Midbrain (tissue), 1 donor: ENCODE results near the gene HERC2.
A peak's percentile ranks its signal among the peaks of the same experiment; 100 is the strongest.
"Not testable (repeated sequence)": the region's sequence is repeated elsewhere in the genome, so short reads cannot be mapped to it uniquely, and the experiment has no call there.

Experiments used
- DNase-seq: peaks from one replicate; lab custom pipeline; 2025; lab: John Stamatoyannopoulos, UW

The HERC2 gene

GRCh38 chr15:28221696-28222095 lies 100.3 kb downstream of the HERC2 start:
- DNase-seq: not testable (repeated sequence)

- no peak for DNase-seq
These were observed 102.9 kb downstream of the HERC2 start for GRCh38 chr15:28219116-28219515.

- DNase-seq: not testable (repeated sequence)
These were observed 104.9 kb downstream of the HERC2 start for GRCh38 chr15:28216946-28217546.

GRCh38 chr15:28215521-28215920 lies 106.5 kb downstream of the HERC2 start:
- DNase-seq: not testable (repeated sequence)

- DNase-seq: not testable (repeated sequence)
These were observed 107.8 kb downstream of the HERC2 start for GRCh38 chr15:28214006-28214790.

- DNase-seq: not testable (repeated sequence)
These were observed 108.6 kb downstream of the HERC2 start for GRCh38 chr15:28213393-28213792.

- no peak for DNase-seq
These were observed 113.4 kb downstream of the HERC2 start for GRCh38 chr15:28208583-28208982.

- DNase-seq: not testable (repeated sequence)
These were observed 116.3 kb downstream of the HERC2 start for GRCh38 chr15:28205640-28206039.

- DNase-seq: not testable (repeated sequence)
These were observed 118.7 kb downstream of the HERC2 start for GRCh38 chr15:28203055-28203828.

- DNase-seq: not testable (repeated sequence)
These were observed 119.9 kb downstream of the HERC2 start for GRCh38 chr15:28202124-28202523.

GRCh38 chr15:28198215-28198614 lies 123.8 kb downstream of the HERC2 start:
- DNase-seq: not testable (repeated sequence)

- not testable (repeated sequence) for DNase-seq
These were observed 124.3 kb downstream of the HERC2 start for GRCh38 chr15:28197694-28198093.

GRCh38 chr15:28196581-28196980 lies 125.4 kb downstream of the HERC2 start:
- not testable (repeated sequence) for DNase-seq

- no peak for DNase-seq
These were observed 129.2 kb downstream of the HERC2 start for GRCh38 chr15:28192772-28193171.

GRCh38 chr15:28191832-28192231 lies 130.1 kb downstream of the HERC2 start:
- peak; percentile 74 for DNase-seq

- DNase-seq: no peak
These were observed 131.4 kb downstream of the HERC2 start for GRCh38 chr15:28190391-28191174.

GRCh38 chr15:28185148-28185895 lies 136.7 kb downstream of the HERC2 start:
- peak; percentile 10 for DNase-seq

- no peak for DNase-seq
These were observed 137.8 kb downstream of the HERC2 start for GRCh38 chr15:28184166-28184565.

- no peak for DNase-seq
These were observed 139.2 kb downstream of the HERC2 start for GRCh38 chr15:28182731-28183130.

GRCh38 chr15:28182216-28182615 lies 139.8 kb downstream of the HERC2 start:
- no peak for DNase-seq

GRCh38 chr15:28181366-28181765 lies 140.6 kb downstream of the HERC2 start:
- DNase-seq: no peak
